HPDE6-E6E7 (cell line): Measurements from ENCODE around the gene LRRC4B.
"Not testable (repeated sequence)": the region's sequence is repeated elsewhere in the genome, so short reads cannot be mapped to it uniquely, and the experiment has no call there.

Experiments
- DNase-seq: peaks from one replicate; pipeline ENCODE4 v3.0.0; 2011; ENCODE audit warnings: missing footprints; ENCODE audit errors: extremely low spot score

Gene LRRC4B

DNA sequence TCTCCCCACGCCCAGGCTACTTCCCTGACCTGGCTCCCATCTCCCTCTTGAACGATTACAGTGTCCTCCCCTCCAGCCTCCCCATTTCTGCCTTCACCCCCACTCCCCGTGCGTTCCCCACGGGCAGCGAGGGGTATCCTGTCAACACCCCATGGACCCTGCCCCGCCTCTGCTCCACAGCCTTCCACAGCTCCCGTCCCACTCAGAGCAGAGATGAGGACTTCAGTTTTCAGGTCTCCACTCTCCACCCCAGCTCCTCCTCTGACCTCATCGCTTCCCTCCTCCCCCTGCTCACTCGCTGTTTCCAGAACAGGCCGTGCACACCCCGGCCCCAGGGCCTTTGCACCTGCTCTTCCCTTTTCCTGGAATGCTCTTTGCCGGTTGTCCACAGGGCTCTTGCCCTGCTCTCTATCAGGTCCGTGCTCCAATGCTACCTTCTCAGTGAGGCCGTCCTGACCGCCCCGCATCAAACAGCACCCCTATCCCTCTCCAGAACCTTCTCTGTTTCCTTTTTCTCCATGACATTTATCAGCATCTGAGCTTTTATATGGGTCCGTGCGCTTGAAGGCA, 15.0 kb downstream of the LRRC4B start:
- DNase-seq: no peak

DNA sequence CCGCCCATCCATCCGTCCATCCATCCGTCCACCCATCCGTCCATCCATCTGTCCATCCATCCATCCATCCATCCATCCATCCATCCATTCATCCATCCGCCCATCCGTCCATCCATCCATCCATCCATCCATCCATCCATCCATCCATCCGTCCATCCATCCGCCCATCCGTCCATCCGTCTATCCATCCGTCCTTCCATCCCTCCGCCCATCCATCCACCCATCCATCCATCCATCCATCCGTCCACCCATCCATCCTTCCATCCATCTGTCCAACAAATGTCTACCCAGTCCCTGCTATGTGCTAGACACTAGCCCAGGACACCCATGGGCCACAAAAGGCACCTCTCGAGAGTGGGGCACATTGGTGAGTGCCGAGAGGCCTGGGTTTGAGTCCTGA, 15.7 kb downstream of the LRRC4B start:
- DNase-seq: no peak

DNA sequence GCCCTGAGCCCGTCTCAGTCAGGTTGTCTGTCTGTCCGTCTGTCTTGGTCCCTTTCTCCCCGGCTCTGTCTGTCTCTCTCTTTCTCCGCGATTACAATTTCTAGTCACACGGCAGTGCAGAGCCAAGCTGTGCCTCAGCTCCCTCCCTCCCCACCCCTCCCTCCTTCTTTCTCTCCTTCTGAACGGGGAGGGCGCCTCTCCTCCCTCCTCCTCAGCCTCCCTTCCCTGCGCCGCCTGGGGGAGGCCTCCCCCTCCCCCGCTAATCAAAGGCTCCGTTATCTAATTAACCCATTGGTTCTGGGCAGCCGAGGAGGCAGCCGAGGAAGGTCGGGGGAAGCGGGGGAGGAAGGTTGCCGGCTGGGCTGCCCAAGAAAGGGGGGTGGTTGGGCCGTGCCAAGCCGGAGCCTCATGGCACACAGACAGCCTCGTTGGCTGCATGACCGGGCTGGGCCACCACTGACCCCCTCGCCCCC, 16.5 kb downstream of the LRRC4B start:
- DNase-seq: no peak

DNA sequence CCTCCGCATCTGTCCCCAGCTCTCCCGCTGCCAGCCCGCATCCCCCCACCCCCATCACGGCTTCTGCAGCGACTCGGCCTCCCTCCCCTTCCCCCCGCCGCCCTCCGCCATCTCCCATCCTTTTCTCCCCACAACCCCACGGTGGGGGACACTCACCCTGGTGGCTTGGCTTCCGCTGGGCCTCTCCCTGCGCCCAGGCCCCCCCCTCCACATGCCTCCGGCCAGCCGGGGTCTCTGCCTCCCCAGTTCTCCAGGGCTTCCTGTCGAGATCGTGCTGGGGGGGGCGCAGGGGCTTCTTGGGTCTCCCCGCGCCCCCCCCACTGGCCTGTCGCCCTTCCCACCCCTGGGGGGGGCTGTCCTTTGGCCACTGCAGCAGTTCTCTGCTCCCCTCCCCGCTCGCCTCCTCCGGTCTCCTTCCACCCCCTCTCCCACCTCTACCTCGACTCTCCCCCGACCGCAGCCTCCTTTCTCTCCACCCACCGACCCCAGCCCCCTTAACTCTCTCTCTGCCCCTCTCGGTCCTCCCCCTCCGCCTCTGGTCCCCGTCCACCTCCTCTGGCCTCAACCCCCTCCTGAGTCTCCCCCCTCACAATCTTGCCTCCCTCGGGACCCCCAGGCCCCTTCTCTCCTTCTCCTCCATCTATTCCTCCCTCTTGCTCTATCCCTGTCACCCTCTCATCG, 17.1 kb downstream of the LRRC4B start:
- DNase-seq: no peak

DNA sequence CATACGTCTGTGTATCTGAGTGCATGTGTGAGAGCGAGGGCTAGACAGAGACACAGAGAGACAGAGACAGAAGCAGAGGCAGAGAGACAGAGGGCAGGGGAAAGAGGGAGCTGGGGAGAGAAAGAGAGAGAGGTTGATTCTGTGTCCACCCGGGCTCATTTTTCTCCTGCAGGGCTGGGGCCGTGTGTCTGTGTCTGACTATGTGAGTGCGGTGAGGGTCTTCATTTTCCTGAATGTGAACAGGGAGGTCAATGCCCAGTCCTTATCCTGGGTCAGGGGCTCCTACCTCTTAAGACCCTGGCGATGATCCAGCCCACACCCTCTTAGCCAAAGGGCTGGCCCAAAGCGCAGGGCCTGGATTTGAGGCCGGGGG, 17.7 kb downstream of the LRRC4B start:
- no peak for DNase-seq

DNA sequence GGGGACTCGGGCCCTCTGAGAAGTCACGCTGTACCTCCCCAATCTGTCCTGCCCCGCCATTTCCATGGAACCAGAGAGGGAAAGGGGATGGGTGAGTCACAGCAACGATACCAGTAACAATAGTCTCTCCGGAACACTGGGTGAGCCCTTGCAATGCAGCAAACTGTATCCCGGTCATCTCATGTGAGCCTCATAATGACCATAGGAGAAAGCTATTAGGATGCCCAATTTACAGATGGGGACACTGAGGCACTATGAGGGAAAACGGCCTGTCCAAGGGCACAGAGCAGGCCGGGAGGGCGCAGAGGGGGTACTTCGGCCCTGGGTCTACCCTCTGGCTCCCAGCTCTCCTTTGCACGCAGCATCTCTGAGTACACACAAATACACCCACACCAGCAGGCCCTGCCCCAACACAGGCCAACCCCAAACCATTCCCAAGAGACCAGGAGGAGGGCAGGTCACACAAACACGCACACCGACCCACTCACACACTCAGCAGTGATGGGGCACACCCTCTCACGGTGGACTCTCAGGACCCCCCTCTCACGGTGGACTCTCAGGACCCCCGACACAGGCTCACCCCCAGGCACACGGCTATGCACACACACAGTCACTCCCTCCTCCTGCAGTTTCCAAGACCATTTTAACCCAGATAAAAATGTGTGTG, 18.2 kb downstream of the LRRC4B start:
- DNase-seq: no peak

DNA sequence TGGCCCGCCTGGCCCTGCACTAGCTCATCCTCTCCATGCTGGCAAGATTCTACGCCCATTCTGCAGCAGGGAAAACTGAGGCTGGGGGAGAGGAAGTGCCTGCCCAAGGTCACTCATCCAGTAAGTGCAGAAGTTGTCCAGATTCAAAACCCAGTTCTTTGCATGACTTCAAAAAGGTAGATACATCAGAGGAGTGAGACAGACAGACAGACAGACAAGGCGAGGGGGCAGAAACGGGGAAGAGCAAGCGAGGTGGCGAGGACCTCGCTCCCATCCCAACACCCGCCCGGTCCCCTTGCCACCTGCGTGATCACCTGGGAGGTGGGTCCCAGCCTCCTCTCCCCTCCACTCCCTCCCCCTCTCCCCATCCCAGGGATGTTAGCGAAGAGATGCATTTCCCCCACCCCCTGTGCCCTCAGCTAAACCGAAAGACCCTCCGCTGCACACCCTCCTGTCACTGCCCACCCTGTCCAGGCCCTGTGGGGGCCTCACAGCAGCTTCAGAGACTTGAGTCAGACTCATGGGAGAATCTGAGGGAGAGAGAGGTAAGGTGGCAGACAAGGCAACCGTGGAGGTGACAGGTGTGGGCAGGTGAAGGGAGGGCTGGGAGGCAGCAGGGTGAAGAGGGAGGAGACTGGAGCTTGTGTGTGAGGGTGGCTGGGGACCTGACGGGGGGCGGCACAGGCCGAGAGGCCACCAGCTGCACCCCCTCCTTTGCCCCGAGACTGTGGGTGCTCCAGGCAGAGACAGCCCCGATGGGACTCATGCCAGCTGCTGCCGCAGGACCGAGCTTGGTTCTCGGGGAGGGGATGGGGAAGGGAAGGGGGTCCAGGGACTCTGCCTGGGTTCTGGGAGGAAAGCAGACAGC, 18.9 kb downstream of the LRRC4B start:
- no peak for DNase-seq

DNA sequence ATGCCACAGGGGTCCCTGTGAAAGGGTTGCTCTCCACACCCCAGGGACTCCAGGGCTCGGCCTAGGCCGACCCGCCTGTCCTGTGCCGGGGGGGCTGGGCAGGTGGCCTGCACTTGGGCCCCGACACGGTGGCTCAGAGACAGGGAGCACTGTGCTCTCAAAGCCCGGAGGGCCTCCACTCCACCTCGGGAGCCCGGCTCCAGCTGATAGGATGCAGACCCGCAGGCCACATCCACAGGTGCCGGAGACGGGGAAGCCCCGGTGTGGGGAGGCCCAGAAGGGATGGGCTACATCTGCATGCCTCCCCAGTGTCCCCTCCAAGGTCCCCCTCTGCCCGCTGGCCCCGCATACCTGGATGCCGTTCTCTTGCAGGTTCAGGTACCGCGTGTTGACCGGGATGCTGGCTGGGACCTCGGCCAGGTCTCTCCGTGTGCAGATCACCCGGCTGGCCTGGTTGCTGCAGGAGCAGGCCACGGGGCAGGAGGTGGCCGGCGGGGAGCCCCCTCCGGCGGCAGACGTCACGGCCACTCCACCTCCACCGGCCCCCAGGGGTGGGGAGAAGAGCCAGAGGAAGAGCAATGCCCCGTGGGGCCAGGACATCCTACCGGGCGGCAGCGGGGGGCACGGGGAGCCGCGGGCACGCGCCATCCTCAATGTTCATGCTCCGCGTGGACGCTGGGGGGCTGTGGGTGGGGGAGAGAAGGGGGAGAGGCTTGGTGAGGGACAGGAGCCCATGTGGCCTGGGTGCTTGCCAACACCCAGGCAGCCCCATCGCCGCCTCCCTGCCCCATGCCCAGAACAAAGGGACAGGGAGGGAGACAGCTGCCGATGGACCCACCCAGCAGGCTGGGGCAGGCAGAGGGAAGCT, 19.8 kb downstream of the LRRC4B start:
- no peak for DNase-seq

DNA sequence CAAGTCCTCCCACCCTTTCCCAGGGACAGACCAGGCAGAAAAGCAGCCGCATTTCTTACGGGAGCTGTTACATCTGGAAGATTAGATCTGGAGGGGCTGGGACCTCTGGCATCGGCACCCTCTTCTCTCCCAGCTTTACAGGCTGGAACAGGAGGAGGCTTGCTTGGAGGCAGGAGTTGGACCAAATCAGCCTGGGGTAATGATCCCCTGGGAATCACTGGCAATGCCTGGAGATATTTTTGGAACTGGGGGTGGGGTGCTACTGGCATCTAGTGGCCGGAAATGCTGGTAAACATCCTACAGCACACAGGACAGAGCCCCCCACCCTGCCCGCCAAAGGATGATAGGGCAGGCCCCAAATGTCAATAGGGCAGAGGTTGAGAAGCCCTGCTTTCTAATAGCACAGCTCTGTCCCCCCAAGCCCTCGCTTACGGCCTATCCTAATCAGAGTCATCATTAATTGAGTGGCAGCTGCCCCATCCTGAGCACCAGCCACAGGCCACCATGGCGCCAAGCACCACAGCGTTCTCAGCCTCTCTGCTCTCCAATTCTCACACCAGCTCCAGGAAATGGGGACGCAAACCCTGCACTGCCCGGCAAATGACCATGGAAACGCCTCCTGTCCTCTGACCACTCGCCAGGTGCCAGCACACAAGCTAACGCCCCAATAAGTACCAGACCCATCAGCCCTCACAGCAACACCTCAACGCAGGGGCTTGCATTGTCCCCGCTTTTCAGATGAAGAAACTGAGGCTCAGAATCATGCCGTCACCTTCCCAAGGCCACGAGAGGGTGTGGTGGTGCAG, 20.6 kb downstream of the LRRC4B start:
- DNase-seq: no peak

DNA sequence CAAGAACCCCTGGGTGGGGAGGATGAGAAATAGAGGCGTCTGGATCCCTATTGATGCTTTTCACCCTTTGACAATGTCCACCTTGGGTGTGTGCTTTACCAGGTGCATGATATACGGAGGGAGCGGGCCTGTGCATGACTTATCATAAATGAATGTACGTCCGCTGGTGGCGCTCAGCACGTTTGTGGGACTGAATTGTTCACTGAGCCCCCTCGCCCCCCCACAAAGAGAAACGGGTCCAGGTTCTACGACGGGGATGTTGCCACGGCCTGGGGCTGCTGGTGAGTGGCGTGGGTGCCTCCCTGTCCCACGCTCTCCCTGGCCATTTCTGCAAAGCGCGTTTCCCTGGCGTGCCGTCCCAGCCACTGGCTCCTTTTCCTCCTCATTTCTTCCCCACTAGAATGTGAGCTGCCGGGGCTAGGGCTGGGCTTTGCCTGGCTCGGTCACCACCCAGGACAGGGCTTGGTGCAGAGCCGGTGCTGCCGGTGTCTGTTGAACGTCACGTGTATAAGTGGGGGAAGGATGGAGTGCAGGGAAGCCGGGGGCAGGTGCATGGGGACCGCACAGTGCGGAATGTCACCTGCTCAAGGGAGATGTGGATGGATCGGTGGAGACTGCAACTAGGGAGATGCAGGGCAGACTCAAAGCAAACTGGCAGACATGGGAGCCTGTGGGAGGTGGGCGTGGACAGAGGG, 21.6 kb downstream of the LRRC4B start:
- no peak for DNase-seq

DNA sequence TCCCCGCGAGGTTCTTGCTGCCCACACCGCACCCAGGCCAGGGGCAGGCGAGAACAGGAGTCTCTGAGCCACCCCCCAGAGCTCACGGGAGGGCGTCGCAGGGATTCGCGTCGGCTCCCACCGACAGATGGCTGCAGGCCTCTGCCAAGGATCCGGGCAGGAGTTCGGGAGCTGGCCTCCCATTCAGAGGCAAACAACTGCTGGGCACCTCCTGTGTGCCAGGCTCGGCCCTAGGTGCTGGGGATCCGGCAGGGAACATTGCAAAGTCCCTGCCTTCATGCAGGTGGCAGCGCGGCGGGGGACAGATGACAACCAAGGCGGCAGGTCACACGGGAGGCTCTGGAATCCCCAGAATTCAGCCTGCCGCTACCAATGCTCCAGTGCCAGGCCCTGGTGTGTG, 25.3 kb downstream of the LRRC4B start:
- no peak for DNase-seq

DNA sequence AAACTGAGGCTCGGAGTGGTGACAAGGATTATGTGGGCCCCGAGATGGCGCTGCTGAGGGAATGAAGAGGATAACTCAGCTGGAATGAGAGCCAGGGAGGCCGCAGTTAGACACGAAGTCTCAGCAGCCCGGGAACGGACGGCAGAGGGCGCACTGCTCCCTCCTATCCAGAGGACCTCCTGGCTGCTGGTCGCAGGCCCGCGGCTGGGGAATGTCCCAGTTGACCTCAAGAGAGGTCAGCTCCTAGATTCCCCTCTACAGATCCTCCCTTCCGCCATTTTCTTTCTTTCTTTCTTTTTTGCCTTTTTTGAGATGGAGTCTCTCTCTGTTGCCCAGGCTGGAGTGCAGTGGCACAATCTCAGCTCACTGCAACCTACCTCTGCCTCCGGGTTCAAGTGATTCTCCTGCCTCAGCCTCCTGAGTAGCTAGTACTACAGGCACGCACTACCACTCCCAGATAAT, 30.4 kb downstream of the LRRC4B start:
- no peak for DNase-seq

DNA sequence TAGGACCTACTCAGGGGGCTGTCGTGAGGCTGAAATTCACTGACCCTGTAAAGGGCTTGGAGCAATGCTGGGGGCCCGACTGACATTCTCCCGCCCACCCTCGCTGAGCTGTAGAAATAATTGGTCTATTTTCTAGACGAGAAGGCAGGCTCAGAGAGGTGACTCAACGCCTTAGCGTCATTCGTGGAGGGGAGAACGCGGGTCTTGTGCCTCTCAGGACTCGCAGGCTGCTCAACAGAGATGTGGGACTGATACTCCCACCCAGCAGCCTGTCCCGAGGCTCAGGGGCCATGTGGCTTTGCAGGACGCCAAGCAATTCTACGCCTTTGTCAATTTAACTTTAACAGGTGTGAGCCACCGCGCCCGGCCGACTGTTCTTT, 30.9 kb downstream of the LRRC4B start:
- DNase-seq: no peak

DNA sequence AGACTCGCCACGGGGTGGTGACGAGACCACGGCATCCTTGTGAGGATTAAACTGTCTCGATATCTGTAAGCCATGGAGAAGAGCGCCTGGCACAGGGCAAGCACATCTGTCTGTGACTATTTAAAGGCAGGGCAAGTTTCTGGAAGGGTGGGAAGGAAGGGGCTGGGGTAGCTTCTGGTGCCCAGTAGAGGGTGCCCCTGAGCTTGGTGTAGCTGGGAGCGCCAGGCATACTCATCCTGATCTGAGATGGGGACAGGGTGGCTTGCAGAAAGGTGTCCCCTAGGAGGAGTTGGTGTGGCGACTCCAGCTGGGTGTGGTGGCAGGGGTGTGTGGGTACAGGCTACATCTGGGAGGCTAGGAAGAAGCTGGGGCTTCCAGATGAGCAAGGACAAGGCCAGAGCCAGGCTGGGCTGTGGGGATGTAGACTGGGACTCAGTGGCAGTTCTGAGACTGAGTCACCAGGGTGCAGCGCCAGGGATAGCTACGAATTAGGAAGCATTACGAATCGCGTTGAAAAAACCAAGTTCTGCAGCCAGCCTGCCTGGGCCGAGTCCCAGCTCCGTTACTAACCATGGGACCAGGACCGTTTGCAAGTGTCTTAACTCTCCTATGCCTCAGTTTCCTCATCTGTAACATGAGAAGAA, 31.5 kb downstream of the LRRC4B start:
- DNase-seq: no peak

DNA sequence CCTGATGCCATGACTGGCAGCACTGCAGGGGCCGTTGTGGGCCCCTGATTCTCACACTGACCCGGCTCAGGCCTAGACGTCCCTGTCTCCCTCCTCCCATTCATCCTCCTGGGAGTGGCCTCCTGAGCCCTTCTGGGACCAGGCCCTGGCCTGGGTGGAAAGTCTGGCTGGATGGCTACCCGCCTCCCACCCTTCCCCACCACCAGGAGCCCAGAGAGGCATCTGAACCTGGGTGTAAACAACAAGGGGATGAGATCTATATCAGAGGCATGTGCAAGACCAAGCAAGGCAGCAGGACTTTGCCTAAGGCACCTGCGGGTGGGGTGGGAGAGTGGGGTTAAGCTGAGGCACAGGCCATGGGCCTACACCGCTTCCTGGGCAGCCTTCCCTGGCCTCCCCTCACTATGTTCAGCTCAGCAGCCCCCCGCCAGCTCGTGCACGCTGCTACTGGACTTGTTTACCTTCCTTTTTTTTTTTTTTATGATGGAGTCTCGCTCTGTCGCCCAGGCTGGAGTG, 32.5 kb downstream of the LRRC4B start:
- DNase-seq: no peak

DNA sequence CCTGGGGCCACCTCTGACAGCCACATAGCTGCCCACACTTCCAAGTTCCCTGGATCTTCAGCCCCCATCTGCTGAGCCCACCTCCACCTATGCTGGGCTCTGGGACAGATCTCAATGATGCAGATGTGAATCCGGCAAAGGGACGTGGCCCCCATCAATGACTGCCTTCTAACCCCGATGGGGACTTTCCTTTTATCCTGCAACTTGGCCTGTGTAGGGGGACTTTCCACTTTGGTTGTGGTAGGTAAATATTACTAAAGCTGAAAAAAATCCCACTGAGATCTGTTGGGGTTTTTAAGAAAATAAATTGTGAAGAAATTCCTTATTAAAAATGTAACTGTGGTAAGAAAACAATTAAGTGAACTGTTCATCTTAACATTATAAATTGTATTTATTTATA, 33.8 kb downstream of the LRRC4B start:
- no peak for DNase-seq

DNA sequence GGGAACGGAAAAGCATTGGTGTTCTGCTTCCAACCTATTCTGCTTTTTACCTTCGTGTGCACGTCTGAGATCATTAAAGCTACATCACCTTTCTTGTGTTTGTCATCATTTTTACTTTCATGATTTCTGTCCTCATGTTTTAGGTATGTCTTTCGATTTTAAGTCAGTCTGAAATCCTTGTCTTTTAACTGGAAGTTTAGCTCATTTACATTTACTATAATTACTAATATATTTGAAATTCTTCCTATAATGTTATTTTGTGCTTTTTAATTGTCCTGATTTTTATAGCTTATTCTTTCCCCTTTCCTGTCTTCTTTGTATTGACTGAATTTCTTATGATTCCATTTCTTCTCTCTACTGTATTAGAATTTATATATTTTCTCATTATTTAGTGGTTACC, 35.3 kb downstream of the LRRC4B start:
- no peak for DNase-seq

DNA sequence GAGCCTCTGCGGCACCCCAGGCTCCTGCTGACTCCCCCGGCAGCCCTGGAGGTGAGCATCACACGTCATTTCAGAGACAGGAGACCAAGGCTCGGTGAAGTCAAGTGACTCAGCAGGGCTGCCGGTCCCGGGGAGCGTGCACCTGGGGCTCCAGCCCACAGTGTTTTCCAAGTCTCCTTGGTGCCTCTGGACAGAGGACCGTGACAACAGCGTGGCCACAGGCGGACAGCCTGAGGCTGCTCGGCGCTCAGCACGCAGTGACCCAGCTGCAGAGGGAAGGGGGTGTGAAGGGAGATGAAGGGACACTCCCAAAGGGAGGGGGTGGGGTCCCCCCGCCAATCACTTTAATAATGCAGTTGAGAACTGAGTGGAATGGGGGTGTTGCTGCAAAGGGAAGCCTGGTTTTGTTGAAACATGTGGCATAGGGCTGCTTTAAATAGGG, 37.0 kb downstream of the LRRC4B start:
- no peak for DNase-seq

DNA sequence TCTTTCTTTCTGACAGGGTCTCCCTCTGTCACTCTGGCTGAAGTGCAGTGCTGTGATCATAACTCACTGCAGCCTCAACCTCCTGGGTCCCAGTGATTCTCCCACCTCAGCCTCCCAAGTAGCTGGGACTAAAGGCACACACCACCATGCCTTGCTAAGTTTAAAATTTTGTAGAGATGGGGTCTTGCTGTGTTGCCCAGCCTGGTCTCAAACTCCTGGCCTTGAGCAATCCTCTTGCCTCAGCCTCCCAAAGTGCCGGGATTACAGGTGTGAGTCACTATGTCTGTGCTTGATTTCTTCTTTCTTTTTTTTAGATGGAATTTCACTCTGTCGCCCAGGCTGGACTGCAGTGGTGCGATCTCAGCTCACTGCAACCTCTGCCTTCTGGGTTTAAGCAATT, 40.2 kb downstream of the LRRC4B start:
- not testable (repeated sequence) for DNase-seq
